Measurements from ENCODE around the gene LRRFIP1. TPM values are rescaled to one million over a fixed set of nuclear protein-coding genes. Genes with fewer than 3 reads are reported as not detected.
A peak's percentile ranks its signal among the peaks of the same experiment; 100 is the strongest.
"Not testable (repeated sequence)": the region's sequence is repeated elsewhere in the genome, so short reads cannot be mapped to it uniquely, and the experiment has no call there.

Gene LRRFIP1
- total RNA-seq, 4 donors from 2014 or later, result 142 to 213 (median 191) TPM

- DNase-seq (ENCODE audit: extremely low spot score), result no peak
- Histone ChIP-seq H3K4me3 (no peak overlapping the region), H3K4me1 (peaks cover 63 to 72% (median 65%) of the 10 kb centered on the region in 4 donors), H3K27me3 (no peaks in the 10 kb centered on the region), H3K9me3 (no peaks in the 10 kb centered on the region), H3K36me3 (no peaks in the 10 kb centered on the region), H3K27ac (replicated peaks in 1 of 4) (peak overlapping the region; percentile 96 to 100 (median 98))
- WGBS, result 88% methylated on average over 5 of the region's 11 CpGs
- peak in 1 of 3 experiments; percentile 6 for TF ChIP-seq CTCF (IDR thresholded peaks at IDR 0.05)
- TF ChIP-seq EP300 (IDR thresholded peaks at IDR 0.05), result no peak
- intact Hi-C loops (cut with DNase I), result no loop called here
These were observed 59.3 kb downstream of the LRRFIP1 start for GRCh38 chr2:237686659-237687136.

GRCh38 chr2:237688081-237688480 lies 60.7 kb downstream of the LRRFIP1 start:
- intact Hi-C loops (cut with DNase I), result no loop called here
- Histone ChIP-seq H3K36me3 (no peaks in the 10 kb centered on the region), H3K4me1 (peaks cover 54 to 62% (median 58%) of the 10 kb centered on the region in 4 donors), H3K9me3 (no peaks in the 10 kb centered on the region), H3K27ac (replicated peaks in 1 of 4) (peak overlapping the region; percentile 96 to 100 (median 98)), H3K4me3 (no peak overlapping the region), H3K27me3 (no peaks in the 10 kb centered on the region)
- WGBS, result no CpG with 5 or more reads among the region's 1 CpG
- TF ChIP-seq POLR2AphosphoS5 (IDR thresholded peaks at IDR 0.05) (no peak), POLR2A (IDR thresholded peaks at IDR 0.05; ENCODE audit: low read depth) (no peak), EP300 (IDR thresholded peaks at IDR 0.05) (no peak), CTCF (IDR thresholded peaks at IDR 0.05) (no peak)
- DNase-seq (ENCODE audit: extremely low spot score), result no peak

DNA sequence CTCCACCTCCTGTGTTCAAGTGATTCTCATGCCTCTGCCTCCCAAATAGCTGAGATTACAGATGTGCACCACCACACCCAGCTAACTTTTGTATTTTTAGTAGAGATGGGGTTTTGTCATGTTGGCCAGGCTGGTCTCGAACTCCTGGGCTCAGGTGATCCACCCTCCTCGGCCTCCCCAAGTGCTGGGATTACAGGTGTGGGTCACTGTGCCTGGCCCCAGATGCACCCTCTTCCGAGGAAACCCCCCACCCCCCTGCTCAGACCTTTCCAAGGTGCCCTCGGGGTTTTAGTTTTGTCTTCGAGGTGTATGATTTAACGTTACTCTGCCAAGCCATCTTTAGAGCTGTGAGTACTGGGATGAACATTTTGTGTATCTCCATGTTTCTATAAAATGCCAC lies 61.2 kb downstream of the LRRFIP1 start:
- DNase-seq (ENCODE audit: extremely low spot score); H3K27me3 ChIP-seq; H3K4me3 ChIP-seq; H3K9me3 ChIP-seq; intact Hi-C loops (cut with DNase I); H3K36me3 ChIP-seq: not testable (repeated sequence)
- Histone ChIP-seq H3K27ac (replicated peaks in 1 of 4) (peak overlapping the region; percentile 96 to 100 (median 98)), H3K4me1 (peaks cover 58 to 65% (median 60%) of the 10 kb centered on the region in 4 donors)
- 95% methylated on average over 6 of the region's 6 CpGs for WGBS

DNA sequence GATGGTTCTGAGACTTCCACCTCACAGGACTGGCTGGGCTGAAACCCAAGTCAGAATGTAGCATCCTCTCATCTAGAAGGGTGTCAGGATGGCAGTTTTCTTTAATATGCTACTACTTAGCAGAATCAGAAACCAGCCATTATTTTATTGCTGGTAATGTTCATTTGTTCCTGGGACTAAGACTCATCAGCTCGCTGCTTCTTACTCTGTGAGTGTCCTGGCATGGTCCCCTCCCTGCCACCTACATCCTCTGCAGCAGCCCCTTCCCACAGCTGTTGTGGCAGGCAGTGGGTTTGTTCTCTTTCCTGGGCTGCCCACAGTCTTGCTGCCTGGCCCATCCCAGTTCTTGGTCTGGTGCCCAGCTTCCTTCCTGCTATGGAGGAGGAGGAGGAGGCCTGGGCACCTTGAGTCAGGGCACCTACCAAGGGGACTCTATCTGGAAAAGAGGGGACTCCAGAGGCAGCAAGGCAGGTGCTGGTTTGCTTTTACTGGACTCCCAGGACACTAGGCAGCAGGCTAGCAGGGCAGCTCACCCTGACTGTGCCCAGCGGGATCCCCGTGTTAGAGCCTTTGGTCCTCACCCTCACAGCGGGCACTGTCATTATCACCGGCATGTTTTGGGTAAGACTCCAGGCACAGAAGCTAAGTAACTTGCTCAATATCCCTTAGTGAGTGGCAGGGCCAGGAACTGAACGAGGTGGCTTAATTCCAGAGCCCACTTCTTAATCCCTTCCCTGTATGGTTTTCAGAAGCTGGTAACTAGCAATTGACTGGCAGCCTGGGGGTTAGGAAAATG lies 62.1 kb downstream of the LRRFIP1 start:
- H3K4me1 ChIP-seq, result peaks cover 66 to 75% (median 70%) of the 10 kb centered on the region in 4 donors
- H3K27me3 ChIP-seq, result no peaks in the 10 kb centered on the region
- intact Hi-C loops (cut with DNase I), result no loop called here
- H3K9me3 ChIP-seq, result no peaks in the 10 kb centered on the region
- H3K36me3 ChIP-seq, result no peaks in the 10 kb centered on the region
- WGBS, result 57% methylated on average over 5 of the region's 6 CpGs
- DNase-seq (ENCODE audit: extremely low spot score), result no peak
- H3K4me3 ChIP-seq, result no peak overlapping the region
- peak overlapping the region; percentile 96 to 100 (median 98) for H3K27ac ChIP-seq (replicated peaks in 1 of 4)
- TF ChIP-seq POLR2AphosphoS5 (IDR thresholded peaks at IDR 0.05), result no peak

DNA sequence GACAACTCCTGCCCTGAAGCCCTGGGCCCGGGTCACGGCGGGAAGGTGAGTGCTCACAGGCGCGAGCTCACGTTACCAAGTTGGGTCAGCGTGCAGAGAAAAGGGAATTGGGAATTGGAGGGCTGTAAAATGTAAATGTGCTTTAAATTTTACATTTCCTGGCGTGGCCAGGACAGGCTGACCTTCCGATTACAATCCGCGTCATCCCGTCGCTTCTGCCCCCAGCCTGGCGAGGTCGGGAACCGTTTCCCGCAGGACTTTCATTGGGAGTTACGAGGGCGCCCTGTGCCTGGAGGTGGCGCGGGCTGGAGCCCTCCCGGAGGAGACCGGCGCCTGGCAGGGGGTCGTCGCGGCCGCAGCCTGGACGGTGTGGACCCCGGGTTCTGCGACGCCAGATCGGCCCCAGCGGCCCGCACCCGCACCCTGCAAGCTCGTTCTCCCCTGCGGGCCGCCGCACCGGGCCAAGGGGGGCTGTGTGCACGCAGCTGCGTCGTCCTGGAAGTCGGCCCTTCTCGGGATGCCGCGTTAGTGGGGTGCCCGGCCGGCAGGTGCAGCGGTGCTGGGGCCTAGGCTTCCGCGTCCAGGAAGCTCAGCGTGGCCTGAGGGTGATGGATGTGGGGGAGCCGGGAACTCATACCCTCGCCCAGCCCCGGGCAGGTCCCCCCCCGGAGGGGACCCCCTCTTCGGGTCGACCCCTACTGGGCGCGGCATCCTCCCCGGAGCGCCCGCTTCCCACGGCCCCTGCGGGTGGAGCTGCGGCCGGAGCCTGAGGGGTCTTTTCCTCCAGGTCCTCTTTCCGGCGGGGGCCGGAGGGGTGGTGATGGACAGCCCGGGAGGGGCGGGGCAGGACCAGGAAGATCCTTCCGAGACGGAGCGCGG lies 63.9 kb downstream of the LRRFIP1 start:
- 44% methylated on average over 14 of the region's 78 CpGs for WGBS
- H3K4me1 ChIP-seq, result peaks cover 82 to 89% (median 87%) of the 10 kb centered on the region in 4 donors
- H3K4me3 ChIP-seq, result peak overlapping the region; percentile 71 to 96 (median 87)
- H3K36me3 ChIP-seq, result no peaks in the 10 kb centered on the region
- DNase-seq (ENCODE audit: extremely low spot score), result no peak
- intact Hi-C loops (cut with DNase I), result no loop called here
- no peaks in the 10 kb centered on the region for H3K9me3 ChIP-seq
- H3K27ac ChIP-seq (replicated peaks in 1 of 4), result peak overlapping the region; percentile 96 to 100 (median 98)
- no peaks in the 10 kb centered on the region for H3K27me3 ChIP-seq
- peak; percentile 6 for TF ChIP-seq POLR2A (IDR thresholded peaks at IDR 0.05; ENCODE audit: low read depth)
- no peak for TF ChIP-seq CTCF (IDR thresholded peaks at IDR 0.05)
- TF ChIP-seq POLR2AphosphoS5 (IDR thresholded peaks at IDR 0.05), result peak; percentile 18 to 59

Data from esophagus muscularis mucosa (tissue), 4 donors.